Keratinocyte (primary cell): ENCODE measurements around the gene MXRA7. TPM values are rescaled to one million over a fixed set of nuclear protein-coding genes. Genes with fewer than 3 reads are reported as not detected.

Experiments used
- DNase-seq: peaks from one replicate; pipeline ENCODE4 v3.0.0-alpha.2; 2011; ENCODE audit warnings: low read depth, missing footprints, low spot score
- FAIRE-seq: peaks from 2 replicates; lab custom pipeline; 2011; peaks lifted over from hg19 to GRCh38; lab: Jason Lieb, UNC
- H2AFZ ChIP-seq: 2 replicates; pipeline ENCODE4 v1.6.0; 2012; ENCODE audit warnings: low read length, control low read depth, inconsistent platforms; ENCODE audit not compliant: control insufficient read depth
- H3K27ac ChIP-seq: 2 replicates; pipeline ENCODE4 v1.5.1; 2011; ENCODE audit warnings: low read length; ENCODE audit not compliant: control insufficient read depth, insufficient read depth
- H3K27me3 ChIP-seq: 3 replicates; pipeline ENCODE4 v1.6.0; 2011; ENCODE audit warnings: low read length; ENCODE audit not compliant: control insufficient read depth, insufficient read depth; ENCODE audit errors: extremely low read depth
- H3K36me3 ChIP-seq, 2 experiments: 2 replicates in 1 of 2; 3 replicates in 1 of 2; pipeline ENCODE4 v1.5.1; 2011; ENCODE audit warnings: low read length in 2 of 2, mild to moderate bottlenecking in 1 of 2; ENCODE audit not compliant: control insufficient read depth in 2 of 2, insufficient read depth in 2 of 2; ENCODE audit errors: extremely low read depth in 1 of 2
- H3K4me1 ChIP-seq: 3 replicates; pipeline ENCODE4 v1.5.1; 2011; ENCODE audit warnings: low read length; ENCODE audit not compliant: control insufficient read depth, insufficient read depth; ENCODE audit errors: extremely low read depth
- H3K4me2 ChIP-seq: 3 replicates; pipeline ENCODE4 v1.6.0; 2011; ENCODE audit warnings: low read depth, low read length; ENCODE audit not compliant: control insufficient read depth, insufficient read depth; ENCODE audit errors: extremely low read depth
- H3K4me3 ChIP-seq, 3 experiments: fragments of 200-600 bp in 1 of 3; sonication (generic) in 1 of 3; 2 replicates in 2 of 3; 3 replicates in 1 of 3; pipeline ENCODE4 v1.5.1; 2011 to 2016; ENCODE audit warnings: low read length in 3 of 3, mild to moderate bottlenecking in 3 of 3, control low read depth in 2 of 3, inconsistent platforms in 1 of 3, low read depth in 1 of 3, mixed read lengths in 1 of 3, mixed run types in 1 of 3, moderate library complexity in 1 of 3; ENCODE audit not compliant: control insufficient read depth in 2 of 3, insufficient read depth in 2 of 3; ENCODE audit errors: extremely low read depth in 1 of 3
- H3K79me2 ChIP-seq: 2 replicates; pipeline ENCODE4 v1.6.0; 2012; ENCODE audit warnings: low read length; ENCODE audit not compliant: control insufficient read depth, insufficient read depth
- H3K9ac ChIP-seq: 3 replicates; pipeline ENCODE4 v1.6.0; 2011; ENCODE audit warnings: low read length; ENCODE audit not compliant: control insufficient read depth, insufficient read depth; ENCODE audit errors: extremely low read depth
- H3K9me1 ChIP-seq: 3 replicates; pipeline ENCODE4 v1.6.0; 2011; ENCODE audit warnings: low read length; ENCODE audit not compliant: control insufficient read depth, insufficient read depth; ENCODE audit errors: extremely low read depth
- H3K9me3 ChIP-seq: 2 replicates; pipeline ENCODE4 v1.5.1; 2012; ENCODE audit warnings: low read depth, low read length; ENCODE audit not compliant: control insufficient read depth
- H4K20me1 ChIP-seq: 3 replicates; pipeline ENCODE4 v1.6.0; 2011; ENCODE audit warnings: low read length; ENCODE audit not compliant: control insufficient read depth, insufficient read depth; ENCODE audit errors: extremely low read depth
- EZH2 ChIP-seq: IDR thresholded peaks from one replicate; pipeline ENCODE4 v1.6.1; 2012; ENCODE audit warnings: inconsistent platforms, mild to moderate bottlenecking, low read length, moderate library complexity
- dilution Hi-C: fragments of 300-500 bp; cut with MboI; formaldehyde crosslinking; loops from one replicate; pipeline ENCODE4 v1.7.0; 2020; ENCODE audit warnings: low sequenced_read_pairs; ENCODE audit not compliant: extremely low pct_ligation_motif_present
- polyA plus RNA-seq, 5 experiments: library from polyadenylated mRNA; depleted of rRNA in 3 of 5; stranded (reverse) in 3 of 5; stranded (forward) in 1 of 5; unstranded in 1 of 5; fragments of >200 nt; gene quantifications; 1 replicate in 1 of 5; 2 replicates in 3 of 5; 3 replicates in 1 of 5; pipeline versions ENCODE4 v1.2.1 to v1.2.3, GENCODE V29; 2011 to 2012; ENCODE audit warnings: missing spikeins in 2 of 5, low read depth in 1 of 5, low replicate concordance in 1 of 5
- TF ChIP-seq, protein P1 (sequence below), 3 experiments: IDR thresholded peaks in 1 of 3; conservative IDR thresholded peaks in 1 of 3; optimal IDR thresholded peaks in 1 of 3; 2 replicates in 2 of 3; 3 replicates in 1 of 3; pipeline versions ENCODE3 to v1.5.1; 2011; ENCODE audit warnings: low read length in 3 of 3, mild to moderate bottlenecking in 3 of 3, moderate library complexity in 2 of 3, control low read depth in 1 of 3, inconsistent platforms in 1 of 3; ENCODE audit not compliant: insufficient read depth in 2 of 3; ENCODE audit errors: extremely low read depth in 1 of 3

The MXRA7 gene
- polyA plus RNA-seq, 1 donor (not counting 4 experiments of a cell fraction or from before 2014, with no cell fraction given): 118 TPM

- H3K9me3 ChIP-seq: no peaks in the 10 kb centered on the region
- peak overlapping the region; percentile 93 for H3K4me2 ChIP-seq
- no peaks in the 10 kb centered on the region for H3K27me3 ChIP-seq
- FAIRE-seq (no peak), DNase-seq (no peak)
- H3K4me1 ChIP-seq: peaks cover 22% of the 10 kb centered on the region
- TF ChIP-seq, protein P1, sequence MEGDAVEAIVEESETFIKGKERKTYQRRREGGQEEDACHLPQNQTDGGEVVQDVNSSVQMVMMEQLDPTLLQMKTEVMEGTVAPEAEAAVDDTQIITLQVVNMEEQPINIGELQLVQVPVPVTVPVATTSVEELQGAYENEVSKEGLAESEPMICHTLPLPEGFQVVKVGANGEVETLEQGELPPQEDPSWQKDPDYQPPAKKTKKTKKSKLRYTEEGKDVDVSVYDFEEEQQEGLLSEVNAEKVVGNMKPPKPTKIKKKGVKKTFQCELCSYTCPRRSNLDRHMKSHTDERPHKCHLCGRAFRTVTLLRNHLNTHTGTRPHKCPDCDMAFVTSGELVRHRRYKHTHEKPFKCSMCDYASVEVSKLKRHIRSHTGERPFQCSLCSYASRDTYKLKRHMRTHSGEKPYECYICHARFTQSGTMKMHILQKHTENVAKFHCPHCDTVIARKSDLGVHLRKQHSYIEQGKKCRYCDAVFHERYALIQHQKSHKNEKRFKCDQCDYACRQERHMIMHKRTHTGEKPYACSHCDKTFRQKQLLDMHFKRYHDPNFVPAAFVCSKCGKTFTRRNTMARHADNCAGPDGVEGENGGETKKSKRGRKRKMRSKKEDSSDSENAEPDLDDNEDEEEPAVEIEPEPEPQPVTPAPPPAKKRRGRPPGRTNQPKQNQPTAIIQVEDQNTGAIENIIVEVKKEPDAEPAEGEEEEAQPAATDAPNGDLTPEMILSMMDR (optimal IDR thresholded peaks at IDR 0.05 in 1 of 3, IDR thresholded peaks at IDR 0.05 in 1 of 3, conservative IDR thresholded peaks at IDR 0.05 in 1 of 3; ENCODE audit: extremely low read depth in 1 of 3, insufficient read depth in 2 of 3, low read length in 3 of 3): peak; percentile 42 to 54 (median 51)
- TF ChIP-seq EZH2: no peak
- peak overlapping the region; percentile 70 for H3K27ac ChIP-seq
- dilution Hi-C loops: no loop called here
- H3K79me2 ChIP-seq: peaks cover 59% of the 10 kb centered on the region
- H2AFZ ChIP-seq: no peak overlapping the region
- peak overlapping the region in 2 of 3 experiments; percentile 26 to 75 for H3K4me3 ChIP-seq
- no peaks in the 10 kb centered on the region for H4K20me1 ChIP-seq
- H3K9ac ChIP-seq: peak overlapping the region; percentile 76
- H3K9me1 ChIP-seq: no peaks in the 10 kb centered on the region
- H3K36me3 ChIP-seq: peaks cover 3 to 13% of the 10 kb centered on the region in 2 experiments
Observed at GRCh38 chr17:76707985-76708807, 2.6 kb downstream of the MXRA7 start.

- peak; percentile 32 for FAIRE-seq
- H4K20me1 ChIP-seq: no peaks in the 10 kb centered on the region
Observed at GRCh38 chr17:76706817-76707216, 3.9 kb downstream of the MXRA7 start.

More at GRCh38 chr17:76706817-76707216, 3.9 kb downstream of the MXRA7 start:
- Histone ChIP-seq H3K4me2 (no peak overlapping the region), H3K27me3 (no peaks in the 10 kb centered on the region), H3K9me3 (no peaks in the 10 kb centered on the region), H2AFZ (no peak overlapping the region), H3K9me1 (no peaks in the 10 kb centered on the region), H3K9ac (no peak overlapping the region), H3K79me2 (peaks cover 65% of the 10 kb centered on the region), H3K36me3 (peaks cover 0 to 9% of the 10 kb centered on the region in 2 experiments), H3K27ac (no peak overlapping the region), H3K4me3 (no peak overlapping the region), H3K4me1 (peaks cover 24% of the 10 kb centered on the region)
- dilution Hi-C loops: no loop called here
- TF ChIP-seq, protein P1 (optimal IDR thresholded peaks at IDR 0.05 in 1 of 3, IDR thresholded peaks at IDR 0.05 in 1 of 3, conservative IDR thresholded peaks at IDR 0.05 in 1 of 3; ENCODE audit: extremely low read depth in 1 of 3, insufficient read depth in 2 of 3, low read length in 3 of 3): no peak
- no peak for TF ChIP-seq EZH2
- no peak for DNase-seq
